Tibial nerve (tissue), 4 donors: ENCODE results near the gene CTXN3. TPM values are rescaled to one million over a fixed set of nuclear protein-coding genes. Genes with fewer than 3 reads are reported as not detected.
A peak's percentile ranks its signal among the peaks of the same experiment; 100 is the strongest.

Experiments
- DNase-seq, 2 donors: peaks; one replicate each; pipeline ENCODE4 v3.0.0-alpha.2; 2019; ENCODE audit warnings: low spot score in 2 of 2
- H3K27ac ChIP-seq, 4 donors: fragments of 200-600 bp; sonication (generic) in 3 of 4; one replicate each; pipeline ENCODE4 v1.5.1; 2017 to 2019; ENCODE audit warnings: mild to moderate bottlenecking in 1 of 4
- H3K27me3 ChIP-seq, 2 donors: fragments of 200-600 bp; sonication (generic) in 1 of 2; one replicate each; pipeline versions ENCODE4 v1.5.1 to v1.6.0; 2017 to 2019
- H3K36me3 ChIP-seq, 3 donors: fragments of 200-600 bp; sonication (generic); one replicate each; pipeline ENCODE4 v1.5.1; 2018 to 2019
- H3K4me1 ChIP-seq, 4 donors: fragments of 200-600 bp; sonication (generic) in 3 of 4; one replicate each; pipeline ENCODE4 v1.5.1; 2017 to 2019
- H3K4me3 ChIP-seq, 4 donors: fragments of 200-600 bp; sonication (generic) in 3 of 4; one replicate each; pipeline ENCODE4 v1.5.1; 2017 to 2019; ENCODE audit warnings: mild to moderate bottlenecking in 1 of 4, moderate library complexity in 1 of 4
- H3K9me3 ChIP-seq, 4 donors: fragments of 200-600 bp; sonication (generic) in 3 of 4; one replicate each; pipeline ENCODE4 v1.5.1; 2017 to 2019
- EP300 ChIP-seq, 2 donors: sonication (generic); formaldehyde crosslinking; IDR thresholded peaks; one replicate each; pipeline ENCODE4 v1.6.1; 2017; ENCODE audit warnings: antibody characterized with exemption in 2 of 2, mild to moderate bottlenecking in 1 of 2
- POLR2A ChIP-seq, 2 donors: fragments of 450-650 bp; IDR thresholded peaks; one replicate each; pipeline ENCODE4 v1.6.1; 2017; ENCODE audit warnings: antibody characterized with exemption in 2 of 2, mild to moderate bottlenecking in 2 of 2, moderate library complexity in 2 of 2
- WGBS, 2 donors: methylation state at CpG; one replicate each; pipeline ENCODE4 v1.1.5; 2018; 5-methylcytosine and 5-hydroxymethylcytosine counted together
- total RNA-seq, 4 donors: library from RNA; depleted of rRNA; stranded (reverse); fragments of >200 nt; gene quantifications; one replicate each; pipeline ENCODE4 v1.1.0, GENCODE V29; 2016
- TF ChIP-seq, protein P1 (sequence below), 5 experiments: fragments of 200-600 bp in 3 of 5; fragments of 450-650 bp in 2 of 5; sonication (generic) in 3 of 5; IDR thresholded peaks; one replicate each; pipeline ENCODE4 v1.5.1; 2016 to 2019; ENCODE audit warnings: antibody characterized with exemption in 5 of 5, mild to moderate bottlenecking in 3 of 5, moderate library complexity in 2 of 5

The CTXN3 gene
- total RNA-seq, 4 donors from 2014 or later, result not detected

DNA sequence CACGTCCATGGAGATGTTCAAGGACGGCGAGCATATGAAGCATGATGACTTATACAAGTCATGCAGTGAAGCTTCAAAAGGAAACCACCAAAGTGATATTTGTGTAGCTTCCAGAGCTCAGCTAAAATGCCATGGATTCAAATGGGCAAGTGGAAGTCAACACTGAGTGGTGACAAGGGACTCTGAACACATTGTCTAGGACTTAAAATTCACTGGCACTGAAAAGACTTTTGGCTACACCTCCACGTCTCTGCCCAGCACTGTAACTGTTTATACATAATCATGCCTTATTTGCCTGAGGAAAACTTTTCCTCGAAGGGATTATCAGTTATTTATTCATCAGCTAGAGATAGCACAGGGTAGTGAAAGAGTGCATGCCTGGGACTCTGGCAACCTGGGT is 15.2 kb downstream of the CTXN3 start:
- Histone ChIP-seq H3K36me3 (no peaks in the 10 kb centered on the region), H3K9me3 (no peaks in the 10 kb centered on the region), H3K4me3 (no peak overlapping the region), H3K27me3 (no peaks in the 10 kb centered on the region), H3K27ac (no peak overlapping the region), H3K4me1 (peaks cover 0 to 27% (median 4%) of the 10 kb centered on the region in 4 donors)
- 95 to 97% methylated on average over 5 of the region's 5 CpGs for WGBS, 2 donors
- no peak for TF ChIP-seq EP300 (IDR thresholded peaks at IDR 0.05)
- TF ChIP-seq POLR2A (IDR thresholded peaks at IDR 0.05), result no peak
- TF ChIP-seq, protein P1, sequence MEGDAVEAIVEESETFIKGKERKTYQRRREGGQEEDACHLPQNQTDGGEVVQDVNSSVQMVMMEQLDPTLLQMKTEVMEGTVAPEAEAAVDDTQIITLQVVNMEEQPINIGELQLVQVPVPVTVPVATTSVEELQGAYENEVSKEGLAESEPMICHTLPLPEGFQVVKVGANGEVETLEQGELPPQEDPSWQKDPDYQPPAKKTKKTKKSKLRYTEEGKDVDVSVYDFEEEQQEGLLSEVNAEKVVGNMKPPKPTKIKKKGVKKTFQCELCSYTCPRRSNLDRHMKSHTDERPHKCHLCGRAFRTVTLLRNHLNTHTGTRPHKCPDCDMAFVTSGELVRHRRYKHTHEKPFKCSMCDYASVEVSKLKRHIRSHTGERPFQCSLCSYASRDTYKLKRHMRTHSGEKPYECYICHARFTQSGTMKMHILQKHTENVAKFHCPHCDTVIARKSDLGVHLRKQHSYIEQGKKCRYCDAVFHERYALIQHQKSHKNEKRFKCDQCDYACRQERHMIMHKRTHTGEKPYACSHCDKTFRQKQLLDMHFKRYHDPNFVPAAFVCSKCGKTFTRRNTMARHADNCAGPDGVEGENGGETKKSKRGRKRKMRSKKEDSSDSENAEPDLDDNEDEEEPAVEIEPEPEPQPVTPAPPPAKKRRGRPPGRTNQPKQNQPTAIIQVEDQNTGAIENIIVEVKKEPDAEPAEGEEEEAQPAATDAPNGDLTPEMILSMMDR (IDR thresholded peaks at IDR 0.05), result no peak
- no peak for DNase-seq

DNA sequence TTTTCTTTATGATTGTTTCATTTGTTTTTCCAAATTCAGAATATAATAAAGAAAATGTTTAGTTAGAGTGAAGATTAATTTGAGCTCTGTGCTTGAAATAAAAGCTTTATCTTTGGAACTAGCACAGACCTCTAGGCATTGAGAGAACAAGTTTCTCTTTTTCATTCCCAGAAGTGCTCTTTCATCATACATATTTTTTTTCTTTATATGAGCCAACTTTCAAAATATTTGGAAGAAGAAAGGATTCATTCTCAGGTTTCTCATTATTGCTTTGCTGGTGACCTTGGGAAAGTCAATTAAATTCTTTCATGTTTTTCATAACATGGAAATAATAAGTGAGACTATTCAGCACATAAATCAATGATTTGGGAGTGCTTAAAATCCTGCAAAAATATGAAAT is 16.8 kb downstream of the CTXN3 start:
- H3K4me1 ChIP-seq, result peaks cover 0 to 17% (median 4%) of the 10 kb centered on the region in 4 donors
- no peak for TF ChIP-seq EP300 (IDR thresholded peaks at IDR 0.05)
- TF ChIP-seq, protein P1 (IDR thresholded peaks at IDR 0.05), result no peak
- peak overlapping the region in 2 of 4 donors; percentile 8 to 11 for H3K27ac ChIP-seq
- no peak overlapping the region for H3K4me3 ChIP-seq
- H3K9me3 ChIP-seq, result no peaks in the 10 kb centered on the region
- H3K36me3 ChIP-seq, result no peaks in the 10 kb centered on the region
- no peaks in the 10 kb centered on the region for H3K27me3 ChIP-seq
- DNase-seq, result no peak

DNA sequence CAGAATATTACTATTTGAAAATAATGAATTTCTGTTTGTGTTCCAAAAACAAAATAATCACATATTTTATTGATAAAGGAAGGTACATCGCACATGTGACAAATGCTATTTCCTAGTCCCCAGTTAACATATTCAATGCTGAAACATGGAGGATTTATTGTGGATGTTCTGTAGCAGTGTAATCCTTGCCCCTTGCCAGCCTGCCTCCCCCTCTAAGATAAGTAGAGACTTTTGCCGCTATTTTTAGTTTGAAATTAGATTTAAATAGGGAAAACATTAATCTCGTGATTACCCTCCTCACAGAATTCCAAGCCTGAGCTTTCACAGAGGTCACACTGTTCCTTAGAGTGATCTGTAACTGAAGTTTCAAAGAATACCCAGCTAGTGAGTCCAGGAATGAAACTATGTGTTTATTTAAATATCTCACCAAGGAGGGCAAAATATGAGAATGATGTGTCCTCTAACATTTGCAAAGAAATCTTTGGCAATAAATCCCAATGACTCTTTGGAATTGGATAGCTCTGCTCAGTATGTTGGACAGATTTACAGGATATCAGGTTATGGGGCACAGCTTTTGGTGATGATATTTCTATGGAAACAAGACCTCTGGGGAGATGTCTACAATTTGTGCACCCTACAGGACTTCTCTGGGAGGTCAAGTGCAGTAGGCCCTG is 17.3 kb downstream of the CTXN3 start:
- Histone ChIP-seq H3K36me3 (no peaks in the 10 kb centered on the region), H3K9me3 (no peaks in the 10 kb centered on the region), H3K4me3 (no peak overlapping the region), H3K27ac (peak overlapping the region in 2 of 4 donors; percentile 8 to 11), H3K27me3 (no peaks in the 10 kb centered on the region), H3K4me1 (peaks cover 0 to 16% (median 4%) of the 10 kb centered on the region in 4 donors)
- 31 to 39% methylated on average over 3 of the region's 3 CpGs for WGBS, 2 donors
- DNase-seq, result no peak
- TF ChIP-seq, protein P1 (IDR thresholded peaks at IDR 0.05), result no peak
- TF ChIP-seq POLR2A (IDR thresholded peaks at IDR 0.05), result no peak
- peak in 1 of 2 donors; percentile 11 for TF ChIP-seq EP300 (IDR thresholded peaks at IDR 0.05)

DNA sequence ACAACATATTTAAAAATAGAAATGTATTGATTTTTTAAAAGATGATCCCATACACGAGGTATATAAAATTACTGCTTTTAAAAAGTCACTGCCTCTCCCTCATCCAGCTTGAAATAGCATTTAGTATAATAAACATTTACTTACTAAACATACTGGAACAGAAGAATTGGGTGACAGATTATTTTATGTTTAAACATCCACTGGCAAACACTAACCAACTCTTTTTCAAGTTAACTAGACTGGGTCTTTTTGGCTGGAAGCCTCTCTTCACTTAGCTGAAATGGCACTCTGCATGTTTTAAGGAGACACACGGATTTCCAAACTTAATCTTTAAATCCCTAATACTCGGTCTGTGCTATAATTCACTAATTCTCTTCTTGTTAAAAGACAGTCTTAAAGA is 19.0 kb downstream of the CTXN3 start:
- H3K27ac ChIP-seq, result no peak overlapping the region
- no peaks in the 10 kb centered on the region for H3K9me3 ChIP-seq

DNA sequence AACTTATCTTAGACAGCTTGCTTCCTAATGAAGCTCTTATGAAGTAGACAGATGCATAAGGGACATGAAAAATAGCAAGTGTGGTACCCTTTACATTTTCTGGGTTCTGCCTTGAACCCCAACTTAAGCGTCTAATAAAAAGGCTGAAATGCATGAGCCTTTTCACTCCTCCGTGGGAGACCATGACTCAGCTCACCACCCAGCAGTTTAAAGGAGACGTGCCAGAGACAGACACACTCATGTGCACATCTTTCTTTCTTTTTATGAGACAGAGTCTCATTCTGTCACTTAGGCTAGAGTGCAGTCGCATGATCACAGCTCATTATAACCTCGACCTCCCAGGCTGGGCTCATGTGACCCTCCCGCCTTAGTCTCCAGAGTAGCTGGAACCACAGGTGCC is 22.3 kb downstream of the CTXN3 start:
- H3K4me3 ChIP-seq, result no peak overlapping the region
- H3K9me3 ChIP-seq, result no peaks in the 10 kb centered on the region
- H3K4me1 ChIP-seq, result peaks cover 0 to 3% (median 0%) of the 10 kb centered on the region in 4 donors
- DNase-seq, result no peak
- TF ChIP-seq, protein P1 (IDR thresholded peaks at IDR 0.05), result no peak
- TF ChIP-seq EP300 (IDR thresholded peaks at IDR 0.05) (no peak), POLR2A (IDR thresholded peaks at IDR 0.05) (no peak)
- H3K27me3 ChIP-seq, result no peaks in the 10 kb centered on the region
- no peaks in the 10 kb centered on the region for H3K36me3 ChIP-seq
- WGBS, 2 donors, result 90% methylated on average over 6 of the region's 6 CpGs
- H3K27ac ChIP-seq, result no peak overlapping the region

More for the DNA sequence above, 19.0 kb downstream of the CTXN3 start:
- no peak for DNase-seq
- Histone ChIP-seq H3K36me3 (no peaks in the 10 kb centered on the region), H3K27me3 (no peaks in the 10 kb centered on the region), H3K4me3 (no peak overlapping the region), H3K4me1 (peaks cover 0 to 16% (median 4%) of the 10 kb centered on the region in 4 donors)
- TF ChIP-seq, protein P1 (IDR thresholded peaks at IDR 0.05), result no peak
- no peak for TF ChIP-seq POLR2A (IDR thresholded peaks at IDR 0.05)
- TF ChIP-seq EP300 (IDR thresholded peaks at IDR 0.05), result no peak
- WGBS, 2 donors, result 71 to 77% methylated on average over 3 of the region's 3 CpGs
